Suppressor macrophage treated with lipopolysaccharide for 1 hour (primary cell): Measurements from ENCODE around the gene ABCA7.
A peak's percentile ranks its signal among the peaks of the same experiment; 100 is the strongest.

Experiments
- DNase-seq, 3 donors: peaks; one replicate each; pipeline ENCODE4 v3.0.0-alpha.2; 2020 to 2022

Gene ABCA7

GRCh38 chr19:1041835-1042685 is 2.2 kb downstream of the ABCA7 start:
- no peak for DNase-seq

- DNase-seq, result no peak
Measured at GRCh38 chr19:1042689-1043511, 3.0 kb downstream of the ABCA7 start.

GRCh38 chr19:1045247-1045603 is 5.3 kb downstream of the ABCA7 start:
- DNase-seq, result peak; percentile 42 to 67 (median 63)

DNA sequence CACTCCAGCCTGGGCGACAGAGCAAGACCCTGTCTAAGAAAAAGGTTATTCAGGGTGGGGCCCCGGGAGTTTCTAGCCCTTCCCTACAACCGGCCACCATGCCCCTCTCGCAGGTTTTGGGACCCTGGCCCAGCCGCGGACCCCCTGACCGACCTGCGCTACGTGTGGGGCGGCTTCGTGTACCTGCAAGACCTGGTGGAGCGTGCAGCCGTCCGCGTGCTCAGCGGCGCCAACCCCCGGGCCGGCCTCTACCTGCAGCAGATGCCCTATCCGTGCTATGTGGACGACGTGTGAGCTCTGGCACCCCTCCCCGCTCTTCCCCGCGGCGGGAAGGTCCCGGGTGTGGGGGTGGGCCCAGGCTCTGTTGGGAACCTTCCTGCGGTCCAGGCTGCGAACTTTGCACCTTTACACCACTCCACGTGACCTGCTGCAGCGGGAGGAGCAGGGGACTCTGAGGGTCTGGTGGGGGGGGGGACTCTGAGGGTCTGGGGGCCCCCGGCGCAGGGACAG is 6.3 kb downstream of the ABCA7 start:
- DNase-seq, result no peak

DNA sequence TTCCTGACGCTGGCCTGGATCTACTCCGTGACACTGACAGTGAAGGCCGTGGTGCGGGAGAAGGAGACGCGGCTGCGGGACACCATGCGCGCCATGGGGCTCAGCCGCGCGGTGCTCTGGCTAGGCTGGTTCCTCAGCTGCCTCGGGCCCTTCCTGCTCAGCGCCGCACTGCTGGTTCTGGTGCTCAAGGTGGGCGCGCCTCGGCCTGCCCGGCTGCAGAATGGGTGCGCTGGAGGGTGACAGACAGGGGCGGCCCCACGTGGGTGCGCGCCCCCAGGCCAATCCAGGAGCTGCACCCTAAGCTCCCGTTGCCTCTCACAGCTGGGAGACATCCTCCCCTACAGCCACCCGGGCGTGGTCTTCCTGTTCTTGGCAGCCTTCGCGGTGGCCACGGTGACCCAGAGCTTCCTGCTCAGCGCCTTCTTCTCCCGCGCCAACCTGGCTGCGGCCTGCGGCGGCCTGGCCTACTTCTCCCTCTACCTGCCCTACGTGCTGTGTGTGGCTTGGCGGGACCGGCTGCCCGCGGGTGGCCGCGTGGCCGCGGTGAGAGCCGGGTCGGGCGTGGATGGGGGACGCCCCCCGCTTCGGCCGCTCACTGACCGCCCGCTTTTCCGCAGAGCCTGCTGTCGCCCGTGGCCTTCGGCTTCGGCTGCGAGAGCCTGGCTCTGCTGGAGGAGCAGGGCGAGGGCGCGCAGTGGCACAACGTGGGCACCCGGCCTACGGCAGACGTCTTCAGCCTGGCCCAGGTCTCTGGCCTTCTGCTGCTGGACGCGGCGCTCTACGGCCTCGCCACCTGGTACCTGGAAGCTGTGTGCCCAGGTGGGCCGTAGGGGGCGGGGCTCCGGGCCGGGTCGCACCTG is 7.2 kb downstream of the ABCA7 start:
- DNase-seq, result no peak

GRCh38 chr19:1047696-1048147 is 7.8 kb downstream of the ABCA7 start:
- no peak for DNase-seq

- no peak for DNase-seq
Measured at GRCh38 chr19:1049106-1049505, 9.2 kb downstream of the ABCA7 start.

DNA sequence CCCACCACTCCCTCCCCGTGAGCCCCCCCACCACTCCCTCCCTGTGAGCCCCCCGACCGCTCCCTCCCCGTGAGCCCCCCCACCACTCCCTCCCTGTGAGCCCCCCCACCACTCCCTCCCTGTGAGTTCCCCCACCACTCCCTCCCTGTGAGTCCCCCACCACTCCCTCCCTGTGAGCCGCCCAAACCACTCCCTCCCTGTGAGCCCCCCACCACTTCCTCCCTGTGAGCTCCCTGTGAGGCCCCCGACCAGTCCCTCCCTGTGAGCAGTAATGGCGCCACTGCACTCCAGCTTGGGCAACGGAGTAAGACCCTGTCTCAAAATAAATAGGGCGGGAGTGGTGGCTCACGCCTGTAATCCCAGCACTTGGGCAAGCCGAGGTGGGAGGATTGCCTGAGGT is 9.9 kb downstream of the ABCA7 start:
- no peak for DNase-seq

- no peak for DNase-seq
Measured at GRCh38 chr19:1050989-1051788, 11.3 kb downstream of the ABCA7 start.

- DNase-seq, result no peak
Measured at GRCh38 chr19:1051791-1052190, 11.9 kb downstream of the ABCA7 start.

GRCh38 chr19:1052349-1052975 is 12.6 kb downstream of the ABCA7 start:
- DNase-seq, result no peak

- no peak for DNase-seq
Measured at GRCh38 chr19:1053176-1054101, 13.5 kb downstream of the ABCA7 start.

GRCh38 chr19:1054102-1055027 is 14.5 kb downstream of the ABCA7 start:
- no peak for DNase-seq

DNA sequence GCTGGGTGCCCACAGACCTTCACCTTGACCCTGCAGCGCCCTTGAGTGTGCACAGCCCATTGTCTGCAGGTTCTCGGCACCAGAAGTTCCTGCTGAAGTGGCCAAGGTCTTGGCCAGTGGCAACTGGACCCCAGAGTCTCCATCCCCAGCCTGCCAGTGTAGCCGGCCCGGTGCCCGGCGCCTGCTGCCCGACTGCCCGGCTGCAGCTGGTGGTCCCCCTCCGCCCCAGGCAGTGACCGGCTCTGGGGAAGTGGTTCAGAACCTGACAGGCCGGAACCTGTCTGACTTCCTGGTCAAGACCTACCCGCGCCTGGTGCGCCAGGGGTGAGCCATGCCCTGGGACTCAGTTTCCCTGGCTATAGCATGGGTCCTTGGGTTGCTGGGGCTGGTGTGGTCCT is 15.1 kb downstream of the ABCA7 start:
- DNase-seq, result no peak

GRCh38 chr19:1055886-1056620 is 16.1 kb downstream of the ABCA7 start:
- no peak for DNase-seq

- peak; percentile 39 to 46 (median 40) for DNase-seq
Measured at GRCh38 chr19:1057176-1057855, 17.4 kb downstream of the ABCA7 start.

DNA sequence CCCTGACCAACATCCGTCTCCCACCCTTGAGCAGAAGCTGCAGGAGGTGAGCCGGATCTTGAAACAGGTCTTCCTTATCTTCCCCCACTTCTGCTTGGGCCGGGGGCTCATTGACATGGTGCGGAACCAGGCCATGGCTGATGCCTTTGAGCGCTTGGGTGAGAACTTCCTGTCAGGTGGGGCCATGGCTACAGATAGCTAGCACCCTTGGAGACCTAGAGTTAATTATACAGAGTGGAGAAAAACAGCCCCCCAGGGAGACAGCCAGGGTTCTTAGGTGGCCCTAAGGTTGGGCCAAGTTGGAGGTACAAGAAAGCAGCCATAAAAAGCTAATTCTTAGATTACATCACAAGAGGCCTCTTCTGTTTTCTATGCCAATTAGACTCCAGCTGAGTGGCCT is 18.2 kb downstream of the ABCA7 start:
- no peak for DNase-seq

- DNase-seq, result no peak
Measured at GRCh38 chr19:1060689-1061088, 20.8 kb downstream of the ABCA7 start.
